ENCODE data around the gene ANKRD34A. TPM values are rescaled to one million over a fixed set of nuclear protein-coding genes. Genes with fewer than 3 reads are reported as not detected.

The ANKRD34A gene
- total and polyA plus RNA-seq, 4 donors = 0.06 to 1.0 (median 0.46) TPM

- Histone ChIP-seq H3K9ac (ENCODE audit: insufficient read depth in 1 of 2, low read length in 2 of 2) (no peak overlapping the region), H3K36me3 (ENCODE audit: control insufficient read depth in 4 of 4, insufficient read depth in 4 of 4, low read length in 4 of 4) (peaks cover 14 to 43% (median 22%) of the 10 kb centered on the region in 4 donors), H3K27ac (ENCODE audit: low read depth in 1 of 2, low read length in 1 of 2) (peak overlapping the region; percentile 82 to 85), H3K27me3 (ENCODE audit: control insufficient read depth in 3 of 3, insufficient read depth in 3 of 3, low read length in 2 of 3) (no peaks in the 10 kb centered on the region), H3K4me3 (peak overlapping the region; percentile 5), H3K9me3 (ENCODE audit: control insufficient read depth in 4 of 4, insufficient read depth in 3 of 4, low read length in 3 of 4) (peaks cover 0 to 2% (median 0%) of the 10 kb centered on the region in 4 donors), H3K4me1 (ENCODE audit: control insufficient read depth in 5 of 5, insufficient read depth in 5 of 5, low read length in 5 of 5) (peaks cover 3 to 36% (median 8%) of the 10 kb centered on the region in 5 donors)
- no peak for DNase-seq
- 33 to 37% methylated on average over 1 of the region's 1 CpG for WGBS, 2 donors
- no peak for ATAC-seq (ENCODE audit: insufficient read depth, low FRiP score)
- no peak for TF ChIP-seq CTCF (IDR thresholded peaks at IDR 0.05; ENCODE audit: control extremely low read depth, extremely low read depth)
These were observed 28.1 kb upstream of the ANKRD34A start for GRCh38 chr1:145992502-145992936.

- no peak overlapping the region for H3K9ac ChIP-seq (ENCODE audit: insufficient read depth in 1 of 2, low read length in 2 of 2)
- H3K27me3 ChIP-seq (ENCODE audit: control insufficient read depth in 3 of 3, insufficient read depth in 3 of 3, low read length in 2 of 3) = no peaks in the 10 kb centered on the region
- H3K4me3 ChIP-seq = no peak overlapping the region
- H3K36me3 ChIP-seq (ENCODE audit: control insufficient read depth in 4 of 4, insufficient read depth in 4 of 4, low read length in 4 of 4) = peaks cover 14 to 43% (median 22%) of the 10 kb centered on the region in 4 donors
- no peak for TF ChIP-seq CTCF (IDR thresholded peaks at IDR 0.05; ENCODE audit: control extremely low read depth, extremely low read depth)
- WGBS, 2 donors = 49 to 71% methylated on average over 10 of the region's 10 CpGs
- DNase-seq (peak in 1 of 3 donors; percentile 26), ATAC-seq (ENCODE audit: insufficient read depth, low FRiP score) (no peak)
- peak overlapping the region; percentile 61 to 86 for H3K27ac ChIP-seq (ENCODE audit: low read depth in 1 of 2, low read length in 1 of 2)
- peaks cover 3 to 30% (median 7%) of the 10 kb centered on the region in 5 donors for H3K4me1 ChIP-seq (ENCODE audit: control insufficient read depth in 5 of 5, insufficient read depth in 5 of 5, low read length in 5 of 5)
- H3K9me3 ChIP-seq (ENCODE audit: control insufficient read depth in 4 of 4, insufficient read depth in 3 of 4, low read length in 3 of 4) = peaks cover 0 to 2% (median 0%) of the 10 kb centered on the region in 4 donors
These were observed 27.5 kb upstream of the ANKRD34A start for GRCh38 chr1:145991735-145992412.

GRCh38 chr1:145990249-145990855, 26.0 kb upstream of the ANKRD34A start:
- Histone ChIP-seq H3K9ac (ENCODE audit: insufficient read depth in 1 of 2, low read length in 2 of 2) (no peak overlapping the region), H3K36me3 (ENCODE audit: control insufficient read depth in 4 of 4, insufficient read depth in 4 of 4, low read length in 4 of 4) (peaks cover 14 to 35% (median 22%) of the 10 kb centered on the region in 4 donors), H3K9me3 (ENCODE audit: control insufficient read depth in 4 of 4, insufficient read depth in 3 of 4, low read length in 3 of 4) (peaks cover 0 to 2% (median 0%) of the 10 kb centered on the region in 4 donors), H3K27me3 (ENCODE audit: control insufficient read depth in 3 of 3, insufficient read depth in 3 of 3, low read length in 2 of 3) (no peaks in the 10 kb centered on the region), H3K4me1 (ENCODE audit: control insufficient read depth in 5 of 5, insufficient read depth in 5 of 5, low read length in 5 of 5) (peaks cover 5 to 29% (median 17%) of the 10 kb centered on the region in 5 donors), H3K27ac (ENCODE audit: low read depth in 1 of 2, low read length in 1 of 2) (peak overlapping the region; percentile 49 to 66), H3K4me3 (no peak overlapping the region)
- ATAC-seq (ENCODE audit: insufficient read depth, low FRiP score) (no peak), DNase-seq (no peak)
- TF ChIP-seq CTCF (IDR thresholded peaks at IDR 0.05; ENCODE audit: control extremely low read depth, extremely low read depth) = no peak
- WGBS, 2 donors = 73 to 88% methylated on average over 7 of the region's 7 CpGs

Measured in lung (tissue), 12 donors.